ENCODE measurements around the gene LINC01488.

LINC01488 gene

GRCh38 chr11:69436041-69436982 lies 45.2 kb upstream of the LINC01488 start:
- Histone ChIP-seq H3K9me3 (no peaks in the 10 kb centered on the region), H3K4me1 (peaks cover 8% of the 10 kb centered on the region), H3K27me3 (no peaks in the 10 kb centered on the region), H3K4me3 (ENCODE audit: low read depth, low read length) (no peak overlapping the region), H3K36me3 (no peaks in the 10 kb centered on the region)
- DNase-seq: no peak
- TF ChIP-seq, protein P1, sequence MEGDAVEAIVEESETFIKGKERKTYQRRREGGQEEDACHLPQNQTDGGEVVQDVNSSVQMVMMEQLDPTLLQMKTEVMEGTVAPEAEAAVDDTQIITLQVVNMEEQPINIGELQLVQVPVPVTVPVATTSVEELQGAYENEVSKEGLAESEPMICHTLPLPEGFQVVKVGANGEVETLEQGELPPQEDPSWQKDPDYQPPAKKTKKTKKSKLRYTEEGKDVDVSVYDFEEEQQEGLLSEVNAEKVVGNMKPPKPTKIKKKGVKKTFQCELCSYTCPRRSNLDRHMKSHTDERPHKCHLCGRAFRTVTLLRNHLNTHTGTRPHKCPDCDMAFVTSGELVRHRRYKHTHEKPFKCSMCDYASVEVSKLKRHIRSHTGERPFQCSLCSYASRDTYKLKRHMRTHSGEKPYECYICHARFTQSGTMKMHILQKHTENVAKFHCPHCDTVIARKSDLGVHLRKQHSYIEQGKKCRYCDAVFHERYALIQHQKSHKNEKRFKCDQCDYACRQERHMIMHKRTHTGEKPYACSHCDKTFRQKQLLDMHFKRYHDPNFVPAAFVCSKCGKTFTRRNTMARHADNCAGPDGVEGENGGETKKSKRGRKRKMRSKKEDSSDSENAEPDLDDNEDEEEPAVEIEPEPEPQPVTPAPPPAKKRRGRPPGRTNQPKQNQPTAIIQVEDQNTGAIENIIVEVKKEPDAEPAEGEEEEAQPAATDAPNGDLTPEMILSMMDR (IDR thresholded peaks at IDR 0.05; ENCODE audit: low read depth, low read length): no peak

DNA sequence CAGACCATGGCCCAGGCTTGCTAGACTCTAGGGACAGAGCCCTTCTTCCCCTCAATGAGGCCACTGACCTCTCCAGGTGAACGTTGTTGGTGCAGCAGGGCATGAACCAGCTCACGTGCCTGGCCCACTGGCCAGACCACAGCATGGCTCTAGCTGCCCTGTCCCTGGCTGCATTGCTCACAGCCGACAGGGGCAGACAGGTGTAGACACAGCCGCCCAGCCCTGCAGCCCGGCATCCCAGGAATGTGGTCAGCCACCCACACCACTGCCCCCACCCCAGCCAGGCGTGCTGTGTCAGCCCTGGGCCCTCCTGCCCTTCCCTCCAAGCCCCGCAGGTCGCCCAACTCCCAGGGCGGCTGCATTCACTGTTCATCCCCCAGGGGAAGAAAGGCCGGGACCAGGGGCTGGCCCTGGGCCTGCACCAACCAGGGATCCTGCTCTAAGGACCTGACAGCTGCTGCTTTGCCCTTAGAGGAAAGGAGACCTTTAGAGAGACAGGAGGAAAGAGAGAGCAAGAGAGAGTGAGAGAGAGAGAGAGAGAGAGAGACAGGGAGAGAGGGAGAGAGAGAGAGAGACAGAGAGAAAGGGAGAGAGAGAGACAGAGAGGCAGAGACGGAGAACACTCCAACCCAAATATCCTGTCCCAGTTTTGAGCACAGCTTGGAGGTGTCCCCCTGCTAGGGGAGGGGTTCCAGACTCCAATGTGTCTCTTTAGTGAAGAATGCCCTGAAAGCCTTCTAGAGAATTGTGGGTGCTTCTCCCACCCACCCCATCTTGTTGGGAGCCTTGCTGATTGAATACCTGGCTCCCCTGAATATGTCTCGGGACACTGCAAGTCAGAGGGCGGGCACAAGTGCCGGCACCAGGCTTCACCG lies 44.2 kb upstream of the LINC01488 start:
- TF ChIP-seq, protein P1 (IDR thresholded peaks at IDR 0.05; ENCODE audit: low read depth, low read length): no peak
- DNase-seq: peak; percentile 40
- Histone ChIP-seq H3K9me3 (no peaks in the 10 kb centered on the region), H3K4me3 (ENCODE audit: low read depth, low read length) (no peak overlapping the region), H3K36me3 (no peaks in the 10 kb centered on the region), H3K27me3 (no peaks in the 10 kb centered on the region), H3K4me1 (peaks cover 8% of the 10 kb centered on the region)

DNA sequence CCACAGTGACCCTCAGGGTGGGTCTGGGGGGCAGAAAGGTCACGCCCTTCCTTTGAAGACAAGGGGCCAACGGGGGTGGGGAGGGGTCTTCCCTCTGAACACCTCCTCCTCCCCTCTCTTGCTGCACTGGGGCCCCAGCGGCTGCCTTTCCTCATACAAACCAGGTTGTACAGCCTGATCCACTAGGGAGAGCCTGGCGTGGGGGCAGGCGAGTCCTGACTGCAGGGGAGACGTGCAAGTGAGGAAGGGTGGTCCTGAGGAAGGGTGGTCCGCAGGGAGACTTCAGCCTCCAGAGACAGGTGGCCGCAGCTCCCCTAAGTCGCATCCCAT lies 43.6 kb upstream of the LINC01488 start:
- H3K27me3 ChIP-seq: no peaks in the 10 kb centered on the region
- DNase-seq: no peak
- peaks cover 12% of the 10 kb centered on the region for H3K4me1 ChIP-seq
- H3K4me3 ChIP-seq (ENCODE audit: low read depth, low read length): no peak overlapping the region
- no peaks in the 10 kb centered on the region for H3K9me3 ChIP-seq
- TF ChIP-seq, protein P1 (IDR thresholded peaks at IDR 0.05; ENCODE audit: low read depth, low read length): no peak
- no peaks in the 10 kb centered on the region for H3K36me3 ChIP-seq

- Histone ChIP-seq H3K36me3 (no peaks in the 10 kb centered on the region), H3K4me1 (peaks cover 13% of the 10 kb centered on the region), H3K9me3 (no peaks in the 10 kb centered on the region), H3K27me3 (no peaks in the 10 kb centered on the region), H3K4me3 (ENCODE audit: low read depth, low read length) (no peak overlapping the region)
- no peak for DNase-seq
- TF ChIP-seq, protein P1 (IDR thresholded peaks at IDR 0.05; ENCODE audit: low read depth, low read length): no peak
Observed at GRCh38 chr11:69438286-69438920, 43.1 kb upstream of the LINC01488 start.

DNA sequence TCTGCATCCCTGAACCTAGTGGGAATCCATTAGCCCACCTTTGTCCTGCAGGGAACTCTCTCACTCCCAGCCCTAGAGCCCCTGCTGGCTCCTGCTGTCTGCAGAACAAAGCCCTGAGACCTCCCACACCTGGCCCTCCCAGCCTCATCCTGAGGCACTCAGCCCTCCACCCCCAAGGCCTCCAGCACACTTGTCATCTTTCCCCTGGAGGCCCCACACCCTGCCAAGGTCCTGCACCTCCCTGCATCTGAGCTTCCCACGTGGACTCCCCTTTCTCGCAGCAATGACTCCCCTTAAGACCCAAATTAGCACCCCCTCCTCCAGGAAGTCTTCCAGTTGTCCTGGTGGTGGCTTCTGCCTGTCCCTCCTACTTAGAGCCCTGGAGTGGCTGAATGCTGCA lies 42.3 kb upstream of the LINC01488 start:
- no peak for DNase-seq
- TF ChIP-seq, protein P1 (IDR thresholded peaks at IDR 0.05; ENCODE audit: low read depth, low read length): no peak
- Histone ChIP-seq H3K4me1 (peaks cover 14% of the 10 kb centered on the region), H3K27me3 (no peaks in the 10 kb centered on the region), H3K9me3 (no peaks in the 10 kb centered on the region), H3K36me3 (no peaks in the 10 kb centered on the region), H3K4me3 (ENCODE audit: low read depth, low read length) (no peak overlapping the region)
